Bronchus fibroblast of lung (primary cell): ENCODE data around the gene CRTAC1. TPM values are rescaled to one million over a fixed set of nuclear protein-coding genes. Genes with fewer than 3 reads are reported as not detected.

Source experiments
- total RNA-seq: library from RNA; depleted of rRNA; stranded (reverse); fragments of >200 nt; gene quantifications from 2 replicates; pipeline ENCODE4 v1.2.3, GENCODE V29; 2015

The CRTAC1 gene, protein sequence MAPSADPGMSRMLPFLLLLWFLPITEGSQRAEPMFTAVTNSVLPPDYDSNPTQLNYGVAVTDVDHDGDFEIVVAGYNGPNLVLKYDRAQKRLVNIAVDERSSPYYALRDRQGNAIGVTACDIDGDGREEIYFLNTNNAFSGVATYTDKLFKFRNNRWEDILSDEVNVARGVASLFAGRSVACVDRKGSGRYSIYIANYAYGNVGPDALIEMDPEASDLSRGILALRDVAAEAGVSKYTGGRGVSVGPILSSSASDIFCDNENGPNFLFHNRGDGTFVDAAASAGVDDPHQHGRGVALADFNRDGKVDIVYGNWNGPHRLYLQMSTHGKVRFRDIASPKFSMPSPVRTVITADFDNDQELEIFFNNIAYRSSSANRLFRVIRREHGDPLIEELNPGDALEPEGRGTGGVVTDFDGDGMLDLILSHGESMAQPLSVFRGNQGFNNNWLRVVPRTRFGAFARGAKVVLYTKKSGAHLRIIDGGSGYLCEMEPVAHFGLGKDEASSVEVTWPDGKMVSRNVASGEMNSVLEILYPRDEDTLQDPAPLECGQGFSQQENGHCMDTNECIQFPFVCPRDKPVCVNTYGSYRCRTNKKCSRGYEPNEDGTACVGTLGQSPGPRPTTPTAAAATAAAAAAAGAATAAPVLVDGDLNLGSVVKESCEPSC
- total RNA-seq: not detected in 2 replicates

DNA sequence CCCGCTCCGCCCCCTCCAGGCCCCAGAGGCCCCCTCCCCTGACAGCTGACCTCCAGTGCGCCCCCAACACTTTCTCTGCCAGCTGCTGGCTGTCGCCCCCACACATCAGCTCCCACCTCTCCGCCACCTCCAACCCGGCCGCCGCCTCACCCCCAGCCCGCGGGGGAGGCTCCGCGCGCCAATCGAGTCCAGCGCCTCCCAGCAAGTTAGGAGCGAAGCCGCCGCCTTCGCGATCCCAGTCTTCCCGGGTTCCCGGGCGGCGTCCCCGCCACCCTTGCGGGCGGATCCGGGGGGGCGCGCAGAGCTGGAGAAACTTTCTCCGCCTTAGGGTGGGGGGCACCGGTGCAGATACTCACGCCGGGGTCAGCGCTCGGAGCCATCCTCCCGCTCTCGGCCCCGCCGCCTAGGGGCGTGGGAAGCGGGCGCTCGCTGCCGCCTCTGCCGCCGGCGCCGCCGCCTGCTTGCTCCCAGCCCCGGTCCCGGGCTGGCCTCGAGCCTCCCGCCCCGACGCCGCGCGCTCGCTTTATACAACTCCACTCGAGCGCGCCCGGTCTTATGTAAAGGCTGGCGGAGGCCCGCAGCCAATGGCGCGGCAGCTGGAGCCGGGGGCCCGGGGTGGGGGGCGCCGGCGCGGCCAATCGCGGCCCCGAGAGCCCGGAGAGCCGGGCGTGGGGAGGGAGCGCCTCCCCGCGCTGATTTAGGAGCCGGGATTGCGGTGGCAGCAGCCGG lies at the start of gene CRTAC1:
TSS of gene CRTAC1 (minus strand) at position 529 of the 729 bp plus-strand sequence. CDS start at position 380, 149 bp downstream.

DNA sequence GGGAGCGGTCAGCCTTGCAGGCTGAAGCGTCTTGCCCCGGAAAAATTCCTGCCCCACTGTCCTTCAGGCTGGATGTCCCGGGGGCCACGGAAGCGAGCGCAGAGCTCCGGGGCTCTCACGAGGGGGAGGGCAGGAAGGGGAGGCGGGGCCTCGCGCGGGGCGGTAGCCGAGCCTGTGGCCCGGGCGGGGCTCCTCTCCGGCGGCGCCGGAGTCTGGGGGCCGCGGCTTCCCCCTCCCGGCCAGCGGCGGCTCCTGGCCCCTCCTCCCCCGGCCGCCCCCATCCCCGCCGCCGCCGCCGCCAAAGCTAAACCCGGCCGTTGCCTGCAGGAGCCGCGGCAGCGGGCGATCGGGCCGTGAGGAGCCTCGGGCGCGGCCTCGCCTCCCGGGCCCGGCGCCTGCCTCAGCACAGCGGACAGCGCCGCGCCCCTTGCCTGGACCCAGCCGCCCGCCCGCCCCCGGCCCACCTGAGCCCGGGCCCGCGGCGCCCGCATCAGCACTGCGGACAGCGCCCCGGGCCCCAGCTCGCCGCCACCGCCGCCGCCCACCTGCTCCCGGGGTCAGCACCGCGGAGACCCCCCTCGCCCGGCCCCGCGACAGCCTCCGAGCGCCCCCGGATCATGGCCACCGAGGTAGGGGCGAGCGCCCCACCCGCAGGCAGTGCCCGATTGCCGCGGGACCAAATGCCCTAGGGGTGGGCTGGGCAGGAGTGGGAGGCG lies 180.6 kb downstream of the CRTAC1 start, which contains the start of gene GOLGA7B:
TSS of gene GOLGA7B (plus strand) at position 157 of the 716 bp plus-strand sequence. CDS start at position 618, 461 bp downstream.

Other genes with a start within 250 kb of the CRTAC1 start
- under 0.01 TPM in 1 of 2 replicates, not detected in the other for gene GOLGA7B, start 180.8 kb downstream of the CRTAC1 start, total RNA-seq
- 7.1 and 10.1 TPM in 2 replicates for gene R3HCC1L, start 104.0 kb upstream of the CRTAC1 start, total RNA-seq
- gene LOXL4, start 237.6 kb upstream of the CRTAC1 start, total RNA-seq: 10.0 and 12.4 TPM in 2 replicates